ENCODE measurements around the gene XPO1.
"Not testable (repeated sequence)": the region's sequence is repeated elsewhere in the genome, so short reads cannot be mapped to it uniquely, and the experiment has no call there.

The XPO1 gene

GRCh38 chr2:61538200-61538919 lies at the start of gene XPO1:
Gene XPO1 (minus strand): TSS chr2:61538356. CDS start chr2:61533897, 4,459 bp downstream.
- no peak for TF ChIP-seq CTCF (IDR thresholded peaks at IDR 0.05; ENCODE audit: extremely low read depth, insufficient read depth, missing control alignments)
- in situ Hi-C loops (cut with MboI; ENCODE audit: low pct_unique_long_range_greater_than_20kb, low sequenced_read_pairs, unreplicated experiment): no loop called here
- peak; percentile 97 for DNase-seq (ENCODE audit: low spot score)

GRCh38 chr2:61586928-61587327 lies 48.8 kb upstream of the XPO1 start:
- in situ Hi-C loops (cut with MboI; ENCODE audit: low pct_unique_long_range_greater_than_20kb, low sequenced_read_pairs, unreplicated experiment); DNase-seq (ENCODE audit: low spot score): not testable (repeated sequence)

- no peak for TF ChIP-seq CTCF (IDR thresholded peaks at IDR 0.05; ENCODE audit: extremely low read depth, insufficient read depth, missing control alignments)
- in situ Hi-C loops (cut with MboI; ENCODE audit: low pct_unique_long_range_greater_than_20kb, low sequenced_read_pairs, unreplicated experiment): no loop called here
- DNase-seq (ENCODE audit: low spot score): peak; percentile 49
Observed at GRCh38 chr2:61585383-61585782, 47.2 kb upstream of the XPO1 start.

- in situ Hi-C loops (cut with MboI; ENCODE audit: low pct_unique_long_range_greater_than_20kb, low sequenced_read_pairs, unreplicated experiment); DNase-seq (ENCODE audit: low spot score): not testable (repeated sequence)
Observed at GRCh38 chr2:61584368-61584767, 46.2 kb upstream of the XPO1 start.

GRCh38 chr2:61582165-61582564 lies 44.0 kb upstream of the XPO1 start:
- in situ Hi-C loops (cut with MboI; ENCODE audit: low pct_unique_long_range_greater_than_20kb, low sequenced_read_pairs, unreplicated experiment): no loop called here
- TF ChIP-seq CTCF (IDR thresholded peaks at IDR 0.05; ENCODE audit: extremely low read depth, insufficient read depth, missing control alignments): no peak
- no peak for DNase-seq (ENCODE audit: low spot score)

- no peak for TF ChIP-seq CTCF (IDR thresholded peaks at IDR 0.05; ENCODE audit: extremely low read depth, insufficient read depth, missing control alignments)
- in situ Hi-C loops (cut with MboI; ENCODE audit: low pct_unique_long_range_greater_than_20kb, low sequenced_read_pairs, unreplicated experiment): no loop called here
- DNase-seq (ENCODE audit: low spot score): no peak
Observed at GRCh38 chr2:61581716-61582115, 43.6 kb upstream of the XPO1 start.

- in situ Hi-C loops (cut with MboI; ENCODE audit: low pct_unique_long_range_greater_than_20kb, low sequenced_read_pairs, unreplicated experiment): no loop called here
- DNase-seq (ENCODE audit: low spot score): peak; percentile 40
- TF ChIP-seq CTCF (IDR thresholded peaks at IDR 0.05; ENCODE audit: extremely low read depth, insufficient read depth, missing control alignments): no peak
Observed at GRCh38 chr2:61575447-61575859, 37.3 kb upstream of the XPO1 start.

GRCh38 chr2:61566566-61566965 lies 28.4 kb upstream of the XPO1 start:
- in situ Hi-C loops (cut with MboI; ENCODE audit: low pct_unique_long_range_greater_than_20kb, low sequenced_read_pairs, unreplicated experiment): no loop called here
- DNase-seq (ENCODE audit: low spot score): no peak
- TF ChIP-seq CTCF (IDR thresholded peaks at IDR 0.05; ENCODE audit: extremely low read depth, insufficient read depth, missing control alignments): no peak

Data from GM13977 (cell line).